Gastroesophageal sphincter (tissue), 4 donors: Measurements from ENCODE around the gene GSC2. TPM values are rescaled to one million over a fixed set of nuclear protein-coding genes. Genes with fewer than 3 reads are reported as not detected.

Experiments
- ATAC-seq: fragments of 150-250 bp; one replicate; pipeline ENCODE4 v1.9.1; 2016; ENCODE audit warnings: mild to moderate bottlenecking, moderate library complexity
- H3K27ac ChIP-seq, 4 donors: fragments of 200-600 bp; sonication (generic) in 3 of 4; 1 replicate in 3 of 4; 2 replicates in 1 of 4; pipeline ENCODE4 v1.5.1; 2016 to 2019
- H3K27me3 ChIP-seq: fragments of 200-600 bp; sonication (generic); one replicate; pipeline ENCODE4 v1.5.1; 2019
- H3K36me3 ChIP-seq, 2 donors: fragments of 200-600 bp; sonication (generic); one replicate each; pipeline ENCODE4 v1.5.1; 2019; ENCODE audit warnings: control low read depth in 1 of 2
- H3K4me1 ChIP-seq, 3 donors: fragments of 200-600 bp; sonication (generic); 1 replicate in 2 of 3; 2 replicates in 1 of 3; pipeline ENCODE4 v1.5.1; 2016 to 2019; ENCODE audit warnings: control low read depth in 2 of 3
- H3K4me3 ChIP-seq, 2 donors: fragments of 200-600 bp; sonication (generic); one replicate each; pipeline ENCODE4 v1.5.1; 2019; ENCODE audit warnings: mild to moderate bottlenecking in 1 of 2, moderate library complexity in 1 of 2
- H3K9me3 ChIP-seq, 3 donors: fragments of 200-600 bp; sonication (generic); one replicate each; pipeline ENCODE4 v1.5.1; 2017 to 2019; ENCODE audit warnings: control low read depth in 2 of 3
- CTCF ChIP-seq, 4 experiments: fragments of 200-600 bp in 2 of 4; fragments of 450-650 bp in 2 of 4; sonication (generic) in 1 of 4; IDR thresholded peaks; one replicate each; pipeline ENCODE4 v1.5.1; 2017 to 2019; ENCODE audit warnings: antibody characterized with exemption in 4 of 4, mild to moderate bottlenecking in 2 of 4, moderate library complexity in 2 of 4
- EP300 ChIP-seq: sonication (generic); formaldehyde crosslinking; IDR thresholded peaks from one replicate; pipeline ENCODE4 v1.6.1; 2017; ENCODE audit warnings: antibody characterized with exemption, mild to moderate bottlenecking
- POLR2A ChIP-seq, 2 donors: fragments of 450-650 bp; IDR thresholded peaks; one replicate each; pipeline ENCODE4 v1.6.1; 2017; ENCODE audit warnings: antibody characterized with exemption in 2 of 2, mild to moderate bottlenecking in 2 of 2, moderate library complexity in 1 of 2
- POLR2AphosphoS5 ChIP-seq: sonication (generic); formaldehyde crosslinking; IDR thresholded peaks from one replicate; pipeline ENCODE4 v1.6.1; 2017; ENCODE audit warnings: antibody characterized with exemption
- WGBS, 2 donors: methylation state at CpG; one replicate each; pipeline ENCODE4 v1.1.5; 2018; ENCODE audit warnings: low coverage in 1 of 2; 5-methylcytosine and 5-hydroxymethylcytosine counted together
- total RNA-seq, 4 donors: library from RNA; depleted of rRNA; stranded (reverse); fragments of >200 nt; gene quantifications; one replicate each; pipeline ENCODE4 v1.1.0, GENCODE V29; 2016

GSC2 gene
- total RNA-seq, 4 donors from 2014 or later = not detected

DNA sequence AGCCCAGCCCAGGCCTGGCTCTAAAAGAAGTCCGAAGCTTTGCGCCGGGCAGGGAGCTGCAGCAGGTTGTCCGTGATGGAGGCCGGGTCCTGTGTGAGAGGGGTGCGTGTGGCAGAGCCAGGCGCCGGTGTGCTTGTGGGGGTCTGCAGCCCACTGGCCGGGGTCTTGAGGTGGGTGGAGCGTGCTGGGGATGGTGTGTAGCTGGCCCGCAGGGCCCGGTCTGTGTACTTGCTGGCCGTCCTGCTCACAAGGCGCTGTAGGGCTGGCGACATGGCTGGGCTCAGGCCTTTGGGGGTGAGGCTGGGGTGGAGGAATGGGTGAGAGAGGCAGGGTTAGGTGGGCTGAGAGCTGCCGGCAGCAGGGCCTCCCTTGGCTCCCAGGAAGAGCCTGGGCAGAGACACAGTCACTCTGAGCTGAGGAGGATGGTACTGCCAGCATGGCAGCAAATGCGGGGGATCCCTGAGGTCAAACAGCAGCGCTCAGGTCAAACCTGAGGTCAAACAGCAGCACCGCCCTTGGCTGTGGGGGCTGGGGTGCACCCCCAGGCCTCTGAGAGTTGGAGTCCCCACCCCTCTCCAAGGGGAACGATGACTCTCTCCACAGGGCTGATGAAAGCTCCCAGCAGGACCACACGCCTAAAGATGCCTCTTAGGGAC, 15.8 kb downstream of the GSC2 start:
- 92% methylated on average over 2 of the region's 21 CpGs; no CpG with 5 or more reads in 1 of the 2 donors for WGBS, 2 donors
- no peak for ATAC-seq
- H3K27ac ChIP-seq = no peak overlapping the region
- no peaks in the 10 kb centered on the region for H3K4me1 ChIP-seq
- H3K4me3 ChIP-seq = no peak overlapping the region
- TF ChIP-seq EP300 (no peak), POLR2AphosphoS5 (no peak), CTCF (IDR thresholded peaks at IDR 0.05) (no peak), POLR2A (IDR thresholded peaks at IDR 0.05) (no peak)
- H3K9me3 ChIP-seq = no peaks in the 10 kb centered on the region
- peaks cover 0 to 80% of the 10 kb centered on the region in 2 donors for H3K36me3 ChIP-seq
- H3K27me3 ChIP-seq = no peaks in the 10 kb centered on the region

DNA sequence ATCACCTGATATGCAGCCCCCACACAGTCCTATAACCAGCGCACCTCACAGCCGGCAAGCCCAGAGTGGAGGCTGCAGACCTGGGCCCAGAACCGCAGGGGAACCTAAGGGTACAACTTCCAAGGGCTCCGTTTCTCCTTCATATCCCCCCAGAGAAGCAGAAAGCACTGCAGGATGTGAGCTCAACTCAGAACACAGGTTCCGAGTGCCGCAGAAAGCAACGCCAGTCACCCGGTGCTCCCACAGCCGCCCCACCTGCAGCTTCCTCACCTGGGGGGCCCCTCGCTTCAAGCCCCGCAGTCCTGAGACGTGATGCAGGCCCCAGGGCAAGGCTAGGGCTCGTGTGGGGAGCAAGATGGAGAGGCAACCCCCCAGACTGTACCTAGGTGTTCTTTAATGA, 16.5 kb downstream of the GSC2 start:
- no peak overlapping the region for H3K4me3 ChIP-seq
- TF ChIP-seq CTCF (IDR thresholded peaks at IDR 0.05) (no peak), EP300 (no peak), POLR2AphosphoS5 (no peak)
- no peaks in the 10 kb centered on the region for H3K27me3 ChIP-seq
- no peaks in the 10 kb centered on the region for H3K4me1 ChIP-seq
- H3K27ac ChIP-seq = no peak overlapping the region
- H3K9me3 ChIP-seq = no peaks in the 10 kb centered on the region
- H3K36me3 ChIP-seq = peaks cover 0 to 73% of the 10 kb centered on the region in 2 donors
- ATAC-seq = no peak
- 96% methylated on average over 4 of the region's 13 CpGs; no CpG with 5 or more reads in 1 of the 2 donors for WGBS, 2 donors

- Histone ChIP-seq H3K27me3 (no peaks in the 10 kb centered on the region), H3K4me1 (no peaks in the 10 kb centered on the region), H3K9me3 (no peaks in the 10 kb centered on the region), H3K36me3 (peaks cover 0 to 66% of the 10 kb centered on the region in 2 donors), H3K27ac (no peak overlapping the region), H3K4me3 (no peak overlapping the region)
- no peak for TF ChIP-seq CTCF (IDR thresholded peaks at IDR 0.05)
- no peak for TF ChIP-seq POLR2A (IDR thresholded peaks at IDR 0.05)
- TF ChIP-seq POLR2AphosphoS5 = no peak
- TF ChIP-seq EP300 = no peak
- 88% methylated on average over 4 of the region's 9 CpGs; no CpG with 5 or more reads in 1 of the 2 donors for WGBS, 2 donors
- no peak for ATAC-seq
Measured at GRCh38 chr22:19132693-19133400, 17.2 kb downstream of the GSC2 start.

DNA sequence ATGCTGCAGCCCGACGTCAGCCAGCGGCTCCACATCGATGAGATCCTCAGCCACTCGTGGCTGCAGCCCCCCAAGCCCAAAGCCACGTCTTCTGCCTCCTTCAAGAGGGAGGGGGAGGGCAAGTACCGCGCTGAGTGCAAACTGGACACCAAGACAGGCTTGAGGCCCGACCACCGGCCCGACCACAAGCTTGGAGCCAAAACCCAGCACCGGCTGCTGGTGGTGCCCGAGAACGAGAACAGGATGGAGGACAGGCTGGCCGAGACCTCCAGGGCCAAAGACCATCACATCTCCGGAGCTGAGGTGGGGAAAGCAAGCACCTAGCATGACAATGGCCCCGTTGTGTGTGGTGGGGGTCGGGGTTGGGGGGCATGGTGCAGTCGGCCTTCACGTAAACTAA, 17.9 kb downstream of the GSC2 start:
- Histone ChIP-seq H3K9me3 (no peaks in the 10 kb centered on the region), H3K36me3 (peaks cover 0 to 59% of the 10 kb centered on the region in 2 donors), H3K4me1 (no peaks in the 10 kb centered on the region), H3K27ac (no peak overlapping the region), H3K27me3 (no peaks in the 10 kb centered on the region), H3K4me3 (no peak overlapping the region)
- WGBS, 2 donors = 87 to 97% methylated on average over 3 to 4 of the region's 20 CpGs
- TF ChIP-seq POLR2AphosphoS5 (no peak), EP300 (no peak), CTCF (IDR thresholded peaks at IDR 0.05) (no peak), POLR2A (IDR thresholded peaks at IDR 0.05) (no peak)
- ATAC-seq = no peak

- TF ChIP-seq EP300 = no peak
- Histone ChIP-seq H3K4me3 (no peak overlapping the region), H3K27me3 (no peaks in the 10 kb centered on the region), H3K9me3 (no peaks in the 10 kb centered on the region), H3K4me1 (no peaks in the 10 kb centered on the region), H3K27ac (no peak overlapping the region), H3K36me3 (peaks cover 0 to 54% of the 10 kb centered on the region in 2 donors)
- no peak for ATAC-seq
- 100% methylated on average over 1 to 3 of the region's 19 CpGs for WGBS, 2 donors
Measured at GRCh38 chr22:19131685-19132015, 18.4 kb downstream of the GSC2 start.
